Peyer's patch (tissue), 4 donors: Measurements from ENCODE around the gene KHK.

Source experiments
- POLR2A ChIP-seq, 2 donors: fragments of 450-650 bp; IDR thresholded peaks; one replicate each; pipeline ENCODE4 v1.5.1; 2017; ENCODE audit warnings: antibody characterized with exemption in 2 of 2, mild to moderate bottlenecking in 2 of 2, moderate library complexity in 2 of 2
- TF ChIP-seq, protein P1 (sequence below), 6 experiments: fragments of 450-650 bp in 4 of 6; fragments of 200-600 bp in 2 of 6; sonication (generic) in 1 of 6; IDR thresholded peaks; one replicate each; pipeline ENCODE4 v1.5.1; 2017 to 2019; ENCODE audit warnings: antibody characterized with exemption in 6 of 6, mild to moderate bottlenecking in 3 of 6, moderate library complexity in 1 of 6

DNA sequence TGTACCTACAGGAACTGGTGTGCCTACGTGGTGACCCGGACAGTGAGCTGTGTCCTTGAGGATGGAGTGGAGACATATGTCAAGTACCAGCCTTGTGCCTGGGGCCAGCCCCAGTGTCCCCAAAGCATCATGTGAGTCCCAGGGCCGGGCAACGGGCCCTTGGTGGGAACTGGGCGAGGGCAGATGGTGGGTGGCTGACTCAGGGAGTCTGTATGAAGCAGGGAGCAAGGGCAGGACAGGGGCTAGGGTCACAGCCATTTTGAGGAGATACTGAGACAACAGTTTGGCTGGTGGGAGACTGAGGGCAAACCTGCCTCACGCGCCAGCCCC is 6.5 kb upstream of the KHK start:
- TF ChIP-seq, protein P1, sequence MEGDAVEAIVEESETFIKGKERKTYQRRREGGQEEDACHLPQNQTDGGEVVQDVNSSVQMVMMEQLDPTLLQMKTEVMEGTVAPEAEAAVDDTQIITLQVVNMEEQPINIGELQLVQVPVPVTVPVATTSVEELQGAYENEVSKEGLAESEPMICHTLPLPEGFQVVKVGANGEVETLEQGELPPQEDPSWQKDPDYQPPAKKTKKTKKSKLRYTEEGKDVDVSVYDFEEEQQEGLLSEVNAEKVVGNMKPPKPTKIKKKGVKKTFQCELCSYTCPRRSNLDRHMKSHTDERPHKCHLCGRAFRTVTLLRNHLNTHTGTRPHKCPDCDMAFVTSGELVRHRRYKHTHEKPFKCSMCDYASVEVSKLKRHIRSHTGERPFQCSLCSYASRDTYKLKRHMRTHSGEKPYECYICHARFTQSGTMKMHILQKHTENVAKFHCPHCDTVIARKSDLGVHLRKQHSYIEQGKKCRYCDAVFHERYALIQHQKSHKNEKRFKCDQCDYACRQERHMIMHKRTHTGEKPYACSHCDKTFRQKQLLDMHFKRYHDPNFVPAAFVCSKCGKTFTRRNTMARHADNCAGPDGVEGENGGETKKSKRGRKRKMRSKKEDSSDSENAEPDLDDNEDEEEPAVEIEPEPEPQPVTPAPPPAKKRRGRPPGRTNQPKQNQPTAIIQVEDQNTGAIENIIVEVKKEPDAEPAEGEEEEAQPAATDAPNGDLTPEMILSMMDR (IDR thresholded peaks at IDR 0.05): no peak
- no peak for TF ChIP-seq POLR2A (IDR thresholded peaks at IDR 0.05)
